Measurements from ENCODE around the gene DAPK2.

The DAPK2 gene

DNA sequence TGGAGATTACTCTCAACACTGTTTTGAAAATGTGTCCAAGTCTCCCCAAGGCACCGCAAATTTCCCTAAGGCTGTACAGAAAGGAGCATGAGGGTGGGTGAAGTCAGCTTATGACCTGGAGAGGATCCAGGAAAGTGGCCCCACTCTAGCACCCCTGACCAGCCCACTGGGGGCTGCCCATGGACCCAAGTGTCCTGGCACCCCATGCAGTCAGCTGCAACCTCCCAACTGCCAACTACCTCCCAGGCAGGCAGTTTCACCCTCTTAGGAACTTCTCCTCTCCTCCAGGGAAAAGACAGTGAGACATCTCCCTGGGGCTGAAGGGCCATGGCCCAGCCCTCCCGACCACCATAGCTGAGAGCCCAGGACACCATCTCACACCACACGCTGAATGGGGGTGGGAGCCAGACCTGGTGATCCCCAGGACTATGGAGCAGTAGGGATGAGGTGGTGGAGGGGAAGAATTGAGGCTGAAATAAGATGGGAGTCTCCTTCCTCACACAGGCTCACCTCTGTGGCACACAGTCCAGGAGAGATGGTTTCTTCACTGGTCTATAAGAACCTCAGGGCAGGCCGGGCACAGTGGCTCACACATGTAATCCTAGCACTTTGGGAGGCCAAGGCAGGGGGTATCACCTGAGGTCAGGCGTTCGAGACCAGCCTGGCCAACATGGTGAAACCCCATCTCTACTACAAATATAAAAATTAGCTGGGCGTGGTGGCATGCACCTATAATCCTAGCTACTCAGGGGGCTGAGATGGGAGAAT lies 104.4 kb downstream of the DAPK2 start:
- TF ChIP-seq POLR2AphosphoS5 (IDR thresholded peaks at IDR 0.05; ENCODE audit: low read depth, low read length) (no peak), PAX5 (IDR thresholded peaks at IDR 0.05; ENCODE audit: insufficient read depth, low read length, severe bottlenecking) (no peak), TAF1 (IDR thresholded peaks at IDR 0.05; ENCODE audit: low read depth, low read length) (no peak), SPI1 (IDR thresholded peaks at IDR 0.05; ENCODE audit: low read depth, low read length) (no peak), POLR2A (IDR thresholded peaks at IDR 0.05; ENCODE audit: low read depth, low read length) (no peak), POU2F2 (IDR thresholded peaks at IDR 0.05; ENCODE audit: low read depth, low read length) (no peak)
- FAIRE-seq = no peak
- no peak for DNase-seq (ENCODE audit: insufficient read length, low spot score)

DNA sequence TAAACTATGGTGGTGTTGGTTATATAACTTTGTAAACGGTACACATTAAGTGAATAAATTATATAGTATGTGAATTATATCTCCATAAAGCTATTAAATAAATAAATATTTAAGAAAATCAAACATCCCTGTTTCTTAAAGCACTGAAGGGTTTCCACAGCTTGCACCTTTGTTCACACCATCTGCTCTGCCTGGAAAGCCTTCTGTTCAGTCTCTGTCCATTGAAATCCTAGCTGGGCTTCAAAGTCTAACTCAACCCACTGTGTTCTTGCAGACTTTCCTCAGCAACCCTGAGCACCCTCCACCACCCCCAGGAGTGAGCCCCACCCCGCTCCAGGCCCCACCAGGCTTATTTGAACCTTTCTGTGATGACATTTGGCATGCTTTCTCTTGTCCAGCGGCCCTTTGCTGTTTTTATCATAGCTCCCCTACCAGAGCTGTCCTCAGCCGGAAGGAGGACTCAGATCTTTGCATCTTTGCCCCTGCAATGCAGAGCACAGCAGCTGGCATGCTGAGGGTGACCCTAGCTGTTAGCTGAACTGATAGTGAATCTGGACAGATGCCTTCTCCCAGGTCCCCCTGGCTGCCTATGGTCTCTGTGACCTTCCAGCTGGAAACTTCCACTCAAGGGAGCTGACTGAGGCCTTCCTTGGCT lies 105.2 kb downstream of the DAPK2 start:
- FAIRE-seq (no peak), DNase-seq (ENCODE audit: insufficient read length, low spot score) (no peak)
- no peak for TF ChIP-seq TAF1 (IDR thresholded peaks at IDR 0.05; ENCODE audit: low read depth, low read length)
- no peak for TF ChIP-seq POU2F2 (IDR thresholded peaks at IDR 0.05; ENCODE audit: low read depth, low read length)
- no peak for TF ChIP-seq POLR2AphosphoS5 (IDR thresholded peaks at IDR 0.05; ENCODE audit: low read depth, low read length)
- TF ChIP-seq POLR2A (IDR thresholded peaks at IDR 0.05; ENCODE audit: low read depth, low read length) = no peak
- no peak for TF ChIP-seq PAX5 (IDR thresholded peaks at IDR 0.05; ENCODE audit: insufficient read depth, low read length, severe bottlenecking)
- no peak for TF ChIP-seq SPI1 (IDR thresholded peaks at IDR 0.05; ENCODE audit: low read depth, low read length)

DNA sequence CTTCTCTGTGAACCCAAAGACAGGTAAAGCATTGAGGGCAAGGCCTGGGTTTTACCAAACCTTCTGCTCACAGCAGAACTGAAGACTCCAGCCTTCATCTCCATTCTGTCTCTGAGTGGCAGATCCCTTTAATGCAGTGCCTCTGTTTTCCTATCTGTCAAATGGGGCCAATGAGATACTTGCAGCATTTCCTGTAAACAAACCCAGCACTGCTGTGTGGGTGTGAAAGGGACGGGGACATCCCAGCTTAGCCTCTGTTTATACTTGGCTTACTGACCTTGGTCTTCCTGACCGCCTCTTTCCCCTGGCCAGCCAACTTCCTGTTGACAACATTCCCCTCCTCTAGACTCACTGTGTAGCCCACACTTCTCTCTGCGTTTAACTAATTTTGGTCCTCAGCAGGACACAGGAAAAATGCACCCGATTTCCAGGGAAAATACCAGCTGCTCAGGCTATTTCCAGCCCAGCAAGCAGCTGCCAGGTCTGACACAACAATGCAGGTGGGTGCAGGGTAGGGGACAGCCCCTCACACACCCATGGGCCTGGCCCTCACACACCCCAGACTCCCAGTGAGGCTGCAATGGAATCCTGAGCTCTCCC lies 106.7 kb downstream of the DAPK2 start:
- FAIRE-seq (peak; percentile 80), DNase-seq (ENCODE audit: insufficient read length, low spot score) (no peak)
- TF ChIP-seq POU2F2 (IDR thresholded peaks at IDR 0.05; ENCODE audit: low read depth, low read length) (0 out of 2 replicates have a peak, but pooled peaks have one; percentile 30), TAF1 (IDR thresholded peaks at IDR 0.05; ENCODE audit: low read depth, low read length) (no peak)

DNA sequence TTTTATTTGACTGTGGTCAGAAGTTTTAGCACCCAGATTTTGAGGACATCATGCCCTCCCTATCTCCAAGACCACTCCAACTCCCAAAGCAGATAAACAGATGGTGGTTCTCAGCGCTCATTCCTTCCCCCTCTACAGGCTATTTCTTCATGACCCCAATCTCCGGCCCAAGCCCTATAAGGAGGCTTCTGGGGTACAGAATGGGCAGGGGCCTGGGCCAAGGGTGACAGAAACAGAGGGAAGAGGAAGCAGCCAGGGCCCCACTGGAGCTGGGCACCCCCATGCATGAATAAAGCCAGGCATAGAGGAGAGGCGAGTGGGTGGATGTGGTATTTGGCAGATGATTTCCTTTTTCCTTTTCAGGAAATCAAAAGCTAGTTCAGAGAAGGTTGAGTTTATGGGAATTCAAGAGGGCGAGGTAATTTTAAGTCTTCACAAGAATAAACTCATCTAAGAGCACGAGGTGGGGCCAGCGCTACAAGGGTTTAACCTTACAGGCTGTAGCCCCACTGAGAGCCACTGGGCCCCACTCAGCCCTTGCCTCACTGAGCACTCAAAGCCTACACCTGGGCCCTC lies 107.7 kb downstream of the DAPK2 start:
- TF ChIP-seq POU2F2 (IDR thresholded peaks at IDR 0.05; ENCODE audit: low read depth, low read length) (no peak), TAF1 (IDR thresholded peaks at IDR 0.05; ENCODE audit: low read depth, low read length) (no peak), PAX5 (IDR thresholded peaks at IDR 0.05; ENCODE audit: insufficient read depth, low read length, severe bottlenecking) (no peak), POLR2AphosphoS5 (IDR thresholded peaks at IDR 0.05; ENCODE audit: low read depth, low read length) (no peak), SPI1 (IDR thresholded peaks at IDR 0.05; ENCODE audit: low read depth, low read length) (no peak)
- DNase-seq (ENCODE audit: insufficient read length, low spot score) (no peak), FAIRE-seq (no peak)

DNA sequence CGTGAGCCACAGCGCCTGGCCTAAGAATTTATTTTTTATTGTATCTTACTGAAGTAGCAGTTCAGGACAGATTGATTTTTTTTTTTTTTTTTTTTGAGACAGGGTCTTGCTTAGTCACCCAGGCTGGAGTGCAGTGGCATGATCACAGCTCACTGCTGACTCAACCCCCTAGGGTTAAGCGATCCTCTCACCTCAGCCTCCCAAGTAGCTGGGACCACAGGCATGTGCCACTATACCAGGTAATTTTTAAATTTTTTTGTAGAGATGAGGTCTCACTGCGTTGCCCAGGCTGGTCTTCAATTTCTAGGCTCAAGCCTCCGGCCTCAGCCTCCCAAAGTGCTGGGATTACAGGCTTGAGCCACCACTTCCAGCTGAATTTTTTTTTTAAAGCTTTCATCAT lies 112.8 kb downstream of the DAPK2 start:
- DNase-seq (ENCODE audit: insufficient read length, low spot score) = no peak
- no peak for TF ChIP-seq POLR2AphosphoS5 (IDR thresholded peaks at IDR 0.05; ENCODE audit: low read depth, low read length)
- no peak for TF ChIP-seq POLR2A (IDR thresholded peaks at IDR 0.05; ENCODE audit: low read depth, low read length)
- no peak for TF ChIP-seq PAX5 (IDR thresholded peaks at IDR 0.05; ENCODE audit: insufficient read depth, low read length, severe bottlenecking)
- no peak for TF ChIP-seq SPI1 (IDR thresholded peaks at IDR 0.05; ENCODE audit: low read depth, low read length)
- no peak for TF ChIP-seq TAF1 (IDR thresholded peaks at IDR 0.05; ENCODE audit: low read depth, low read length)
- TF ChIP-seq POU2F2 (IDR thresholded peaks at IDR 0.05; ENCODE audit: low read depth, low read length) = no peak
- FAIRE-seq = no peak

DNA sequence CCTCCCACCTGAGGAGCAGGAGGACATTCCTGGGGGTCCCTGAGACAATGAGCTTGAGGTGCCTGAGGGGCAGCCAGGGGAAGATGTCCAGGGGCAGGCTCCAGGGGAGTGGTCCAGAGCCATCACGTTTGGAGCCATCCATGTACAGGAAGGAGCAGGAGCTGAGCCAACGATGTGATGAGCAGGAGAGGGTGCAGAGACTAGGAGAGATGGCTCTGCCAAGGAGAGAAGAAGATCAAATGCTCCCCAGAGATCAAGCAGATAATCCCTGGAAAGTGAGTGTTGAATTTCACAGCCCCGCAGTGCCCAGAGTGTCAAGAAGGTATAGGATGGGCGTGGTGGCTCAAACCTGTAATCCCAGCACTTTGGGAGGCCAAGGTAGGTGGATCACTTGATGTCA lies 114.7 kb downstream of the DAPK2 start:
- DNase-seq (ENCODE audit: insufficient read length, low spot score) (no peak), FAIRE-seq (no peak)
- no peak for TF ChIP-seq SPI1 (IDR thresholded peaks at IDR 0.05; ENCODE audit: low read depth, low read length)
- no peak for TF ChIP-seq POLR2A (IDR thresholded peaks at IDR 0.05; ENCODE audit: low read depth, low read length)
- no peak for TF ChIP-seq POU2F2 (IDR thresholded peaks at IDR 0.05; ENCODE audit: low read depth, low read length)
- no peak for TF ChIP-seq POLR2AphosphoS5 (IDR thresholded peaks at IDR 0.05; ENCODE audit: low read depth, low read length)
- TF ChIP-seq TAF1 (IDR thresholded peaks at IDR 0.05; ENCODE audit: low read depth, low read length) = no peak
- no peak for TF ChIP-seq PAX5 (IDR thresholded peaks at IDR 0.05; ENCODE audit: insufficient read depth, low read length, severe bottlenecking)

DNA sequence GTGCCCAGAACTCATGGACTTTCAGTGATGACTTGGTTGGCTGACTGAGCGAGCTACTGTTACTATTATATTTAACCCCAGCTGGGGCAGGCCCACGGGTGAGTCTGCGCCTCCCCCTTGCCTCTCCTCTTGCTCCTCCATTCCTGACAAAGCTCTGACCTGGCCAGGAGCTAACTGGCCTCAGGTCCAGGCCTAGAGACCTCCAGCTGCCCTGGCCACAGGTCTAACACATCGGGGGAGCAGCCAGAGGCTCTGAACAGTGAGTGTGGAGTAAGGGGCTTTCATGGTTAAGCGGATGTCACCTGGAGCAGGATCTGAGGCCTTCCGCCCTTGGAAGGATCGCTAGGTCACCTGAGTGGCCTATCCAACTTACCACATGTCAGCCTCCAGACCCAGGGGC lies 116.3 kb downstream of the DAPK2 start:
- no peak for FAIRE-seq
- DNase-seq (ENCODE audit: insufficient read length, low spot score) = no peak
- no peak for TF ChIP-seq TAF1 (IDR thresholded peaks at IDR 0.05; ENCODE audit: low read depth, low read length)
- TF ChIP-seq POLR2A (IDR thresholded peaks at IDR 0.05; ENCODE audit: low read depth, low read length) = no peak
- TF ChIP-seq SPI1 (IDR thresholded peaks at IDR 0.05; ENCODE audit: low read depth, low read length) = no peak
- no peak for TF ChIP-seq PAX5 (IDR thresholded peaks at IDR 0.05; ENCODE audit: insufficient read depth, low read length, severe bottlenecking)
- TF ChIP-seq POLR2AphosphoS5 (IDR thresholded peaks at IDR 0.05; ENCODE audit: low read depth, low read length) = no peak
- TF ChIP-seq POU2F2 (IDR thresholded peaks at IDR 0.05; ENCODE audit: low read depth, low read length) = no peak

DNA sequence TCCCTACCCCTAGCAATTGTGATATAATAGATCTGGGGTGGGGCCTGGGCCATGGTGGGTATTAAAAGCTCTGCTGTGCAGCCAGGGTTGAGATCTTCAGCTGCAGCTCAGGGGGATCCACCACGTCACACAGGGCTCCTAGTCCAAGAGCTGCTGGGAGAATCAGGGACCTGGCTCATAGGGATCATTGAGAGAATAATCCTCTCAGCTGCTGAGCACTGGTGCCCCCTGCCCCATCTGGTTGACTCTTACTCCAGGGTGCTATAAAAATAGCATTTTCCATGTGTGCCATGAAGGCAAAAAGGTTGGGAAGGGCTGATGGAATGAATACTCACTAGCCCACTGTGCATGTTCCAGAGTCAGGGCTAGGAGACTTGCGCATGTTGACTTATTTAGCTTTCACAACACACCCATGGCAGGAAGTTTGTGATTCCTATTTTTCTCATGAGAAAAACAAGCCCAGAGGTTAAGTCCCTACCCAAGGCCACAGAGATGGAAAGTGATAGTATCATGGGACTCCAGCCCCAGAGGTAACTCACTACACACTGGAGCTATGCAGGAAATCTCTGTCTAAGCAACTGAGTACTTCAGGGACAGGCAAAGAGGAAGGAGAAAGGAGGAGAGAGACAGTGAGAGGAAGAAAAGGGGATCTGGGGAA lies 118.0 kb downstream of the DAPK2 start:
- no peak for DNase-seq (ENCODE audit: insufficient read length, low spot score)
- FAIRE-seq = no peak
- TF ChIP-seq POU2F2 (IDR thresholded peaks at IDR 0.05; ENCODE audit: low read depth, low read length) (no peak), POLR2A (IDR thresholded peaks at IDR 0.05; ENCODE audit: low read depth, low read length) (no peak), POLR2AphosphoS5 (IDR thresholded peaks at IDR 0.05; ENCODE audit: low read depth, low read length) (no peak), TAF1 (IDR thresholded peaks at IDR 0.05; ENCODE audit: low read depth, low read length) (no peak), SPI1 (IDR thresholded peaks at IDR 0.05; ENCODE audit: low read depth, low read length) (no peak), PAX5 (IDR thresholded peaks at IDR 0.05; ENCODE audit: insufficient read depth, low read length, severe bottlenecking) (no peak)
